Spleen (tissue), 7 donors: ENCODE results near the gene EHD4.

ENCODE experiments used
- CTCF ChIP-seq, 11 experiments: fragments of 200-600 bp in 7 of 11; fragments of 450-650 bp in 4 of 11; sonication (generic) in 4 of 11; IDR thresholded peaks in 8 of 11; conservative IDR thresholded peaks in 3 of 11; 1 replicate in 7 of 11; 2 replicates in 4 of 11; pipeline versions ENCODE4 v1.4.0 to v1.8.0; 2016 to 2021; ENCODE audit warnings: antibody characterized with exemption in 11 of 11, inconsistent platforms in 4 of 11, mild to moderate bottlenecking in 1 of 11
- POLR2A ChIP-seq, 3 donors: fragments of 450-650 bp; IDR thresholded peaks; one replicate each; pipeline ENCODE4 v1.5.1; 2017; ENCODE audit warnings: antibody characterized with exemption in 3 of 3, mild to moderate bottlenecking in 1 of 3
- donor health status: DM: no; HTN: no; CAD: no; lungs with moderate emphysema.
- donor health status: DM: no; HTN: no; CAD: no.
- donor health status: DM: no; HTN: no; CAD: no.

DNA sequence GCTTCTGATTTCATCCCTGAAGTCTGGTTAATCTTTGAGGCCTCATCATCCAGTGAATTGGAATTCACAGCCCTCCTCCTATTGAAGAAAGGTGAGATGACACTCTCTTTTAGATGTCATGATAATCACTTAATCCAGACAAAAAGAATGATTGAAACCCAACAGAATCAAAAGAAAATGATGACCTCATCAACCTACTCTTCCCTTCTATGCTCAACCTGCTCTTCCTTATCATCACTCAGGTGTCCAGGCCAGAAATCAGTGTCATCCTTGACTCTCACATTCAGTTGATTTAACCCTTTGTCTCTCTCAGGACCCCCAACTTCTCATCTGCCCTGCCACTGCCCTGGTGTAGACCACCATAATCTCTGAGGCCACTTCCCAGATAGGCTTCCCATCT is 36.7 kb upstream of the EHD4 start:
- TF ChIP-seq POLR2A (IDR thresholded peaks at IDR 0.05) (no peak), CTCF (IDR thresholded peaks at IDR 0.05 in 8 of 11, conservative IDR thresholded peaks at IDR 0.05 in 3 of 11) (no peak)
